Stimulated activated CD4-positive, alpha-beta T cell treated with anti-CD3 and anti-CD28 coated beads, Interleukin-1b, Interleukin-23, amount 100 ng/mL, for 24 hours (primary cell): ENCODE data around the gene SYNRG.
"Not testable (repeated sequence)": the region's sequence is repeated elsewhere in the genome, so short reads cannot be mapped to it uniquely, and the experiment has no call there.

Source experiments
- DNase-seq, 4 experiments: peaks; one replicate each; pipeline ENCODE4 v3.0.0-alpha.2; 2020; ENCODE audit warnings: low read depth in 4 of 4, low spot score in 1 of 4

The SYNRG gene, protein sequence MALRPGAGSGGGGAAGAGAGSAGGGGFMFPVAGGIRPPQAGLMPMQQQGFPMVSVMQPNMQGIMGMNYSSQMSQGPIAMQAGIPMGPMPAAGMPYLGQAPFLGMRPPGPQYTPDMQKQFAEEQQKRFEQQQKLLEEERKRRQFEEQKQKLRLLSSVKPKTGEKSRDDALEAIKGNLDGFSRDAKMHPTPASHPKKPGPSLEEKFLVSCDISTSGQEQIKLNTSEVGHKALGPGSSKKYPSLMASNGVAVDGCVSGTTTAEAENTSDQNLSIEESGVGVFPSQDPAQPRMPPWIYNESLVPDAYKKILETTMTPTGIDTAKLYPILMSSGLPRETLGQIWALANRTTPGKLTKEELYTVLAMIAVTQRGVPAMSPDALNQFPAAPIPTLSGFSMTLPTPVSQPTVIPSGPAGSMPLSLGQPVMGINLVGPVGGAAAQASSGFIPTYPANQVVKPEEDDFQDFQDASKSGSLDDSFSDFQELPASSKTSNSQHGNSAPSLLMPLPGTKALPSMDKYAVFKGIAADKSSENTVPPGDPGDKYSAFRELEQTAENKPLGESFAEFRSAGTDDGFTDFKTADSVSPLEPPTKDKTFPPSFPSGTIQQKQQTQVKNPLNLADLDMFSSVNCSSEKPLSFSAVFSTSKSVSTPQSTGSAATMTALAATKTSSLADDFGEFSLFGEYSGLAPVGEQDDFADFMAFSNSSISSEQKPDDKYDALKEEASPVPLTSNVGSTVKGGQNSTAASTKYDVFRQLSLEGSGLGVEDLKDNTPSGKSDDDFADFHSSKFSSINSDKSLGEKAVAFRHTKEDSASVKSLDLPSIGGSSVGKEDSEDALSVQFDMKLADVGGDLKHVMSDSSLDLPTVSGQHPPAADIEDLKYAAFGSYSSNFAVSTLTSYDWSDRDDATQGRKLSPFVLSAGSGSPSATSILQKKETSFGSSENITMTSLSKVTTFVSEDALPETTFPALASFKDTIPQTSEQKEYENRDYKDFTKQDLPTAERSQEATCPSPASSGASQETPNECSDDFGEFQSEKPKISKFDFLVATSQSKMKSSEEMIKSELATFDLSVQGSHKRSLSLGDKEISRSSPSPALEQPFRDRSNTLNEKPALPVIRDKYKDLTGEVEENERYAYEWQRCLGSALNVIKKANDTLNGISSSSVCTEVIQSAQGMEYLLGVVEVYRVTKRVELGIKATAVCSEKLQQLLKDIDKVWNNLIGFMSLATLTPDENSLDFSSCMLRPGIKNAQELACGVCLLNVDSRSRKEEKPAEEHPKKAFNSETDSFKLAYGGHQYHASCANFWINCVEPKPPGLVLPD (N-terminal part only)

GRCh38 chr17:37609170-37610040, at the start of gene SYNRG:
Gene SYNRG (minus strand): TSS chr17:37609418. CDS start chr17:37609355, 63 bp downstream.
- DNase-seq = peak; percentile 76 to 88 (median 85)

DNA sequence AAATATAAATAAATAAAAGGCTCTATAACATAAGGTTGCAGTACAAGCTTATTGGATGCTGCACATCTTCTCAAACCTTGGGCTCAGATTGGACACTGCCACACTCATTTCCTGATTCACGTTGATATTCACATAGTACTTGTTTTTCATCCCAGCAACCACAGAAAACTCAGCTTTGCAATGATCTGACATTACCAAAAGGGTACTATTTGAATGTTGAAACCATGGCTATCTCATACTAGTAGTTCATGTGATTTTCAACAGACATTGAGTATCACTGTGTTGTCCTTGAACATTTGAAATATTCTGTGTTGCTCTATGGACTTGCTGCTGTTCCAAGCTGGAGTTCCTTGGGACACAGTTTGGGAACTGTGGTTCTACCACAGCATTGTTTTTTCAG, 48.0 kb upstream of the SYNRG start:
- no peak for DNase-seq

GRCh38 chr17:37651849-37652248, 42.6 kb upstream of the SYNRG start:
- DNase-seq = no peak

- DNase-seq = no peak
These were observed 41.3 kb upstream of the SYNRG start for GRCh38 chr17:37650419-37651003.

DNA sequence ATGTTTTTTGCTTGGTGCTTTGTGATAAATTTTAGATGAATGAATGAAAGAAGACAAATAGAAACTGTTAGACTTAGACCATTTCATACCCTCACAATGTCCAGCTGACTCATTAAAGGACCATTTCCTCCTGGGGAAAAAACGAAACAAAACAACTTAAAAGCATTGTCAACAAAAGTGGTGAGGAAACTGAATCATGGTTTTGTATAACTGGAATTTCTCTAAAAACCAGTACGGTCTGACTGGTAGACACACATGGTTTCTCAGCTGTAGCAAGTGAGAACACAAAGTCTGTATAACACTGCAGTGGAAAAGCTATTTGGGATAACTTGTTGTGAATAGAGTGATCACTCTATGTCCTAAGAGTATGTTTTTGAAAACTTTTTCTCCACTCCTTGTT, 39.3 kb upstream of the SYNRG start:
- DNase-seq = no peak

- no peak for DNase-seq
These were observed 38.6 kb upstream of the SYNRG start for GRCh38 chr17:37647856-37648255.

DNA sequence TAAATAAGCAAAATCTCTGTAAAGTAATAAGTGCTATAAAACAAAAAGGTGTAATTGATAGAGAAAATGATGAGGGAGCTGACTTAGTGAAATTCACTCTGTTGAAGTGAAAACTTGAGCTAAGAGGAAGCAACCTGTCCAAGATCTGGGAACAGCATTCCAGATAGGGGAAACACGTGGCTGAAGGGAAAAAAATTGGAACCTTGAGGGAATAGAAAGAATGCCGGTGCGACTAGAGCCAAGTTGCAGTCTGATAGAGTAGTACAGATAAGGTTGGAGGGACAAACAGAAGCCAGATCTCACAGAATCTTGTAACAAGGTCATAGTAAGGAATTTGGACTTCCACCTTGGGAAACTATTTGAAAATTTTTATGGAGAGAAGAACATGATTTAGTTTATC, 34.7 kb upstream of the SYNRG start:
- DNase-seq = no peak

GRCh38 chr17:37643118-37643766, 34.0 kb upstream of the SYNRG start, which contains the start of gene DDX52:
Gene DDX52 (minus strand): TSS chr17:37643446. CDS start chr17:37643420, 26 bp downstream.
- peak; percentile 69 to 80 (median 76) for DNase-seq

DNA sequence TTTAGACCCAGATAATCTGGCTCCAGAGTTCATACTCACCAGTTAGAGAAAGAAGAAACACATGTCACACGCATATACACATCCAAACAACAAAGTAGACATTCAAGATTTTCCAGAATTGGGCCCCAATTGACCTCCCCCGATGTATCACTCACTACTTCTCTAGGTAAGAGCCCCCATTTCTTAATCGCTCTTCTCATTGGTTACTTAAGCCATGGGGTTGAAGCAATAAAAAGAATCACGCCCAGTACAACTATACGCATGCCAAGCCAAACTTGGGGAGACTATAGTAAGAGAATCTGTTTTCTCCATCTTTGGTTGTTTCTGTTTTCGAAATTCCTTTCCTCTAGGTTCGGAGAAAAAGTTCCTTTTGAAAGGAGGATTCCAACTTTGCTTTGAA, 33.5 kb upstream of the SYNRG start:
- no peak for DNase-seq

- DNase-seq = no peak
These were observed 30.8 kb upstream of the SYNRG start for GRCh38 chr17:37640015-37640414.

DNA sequence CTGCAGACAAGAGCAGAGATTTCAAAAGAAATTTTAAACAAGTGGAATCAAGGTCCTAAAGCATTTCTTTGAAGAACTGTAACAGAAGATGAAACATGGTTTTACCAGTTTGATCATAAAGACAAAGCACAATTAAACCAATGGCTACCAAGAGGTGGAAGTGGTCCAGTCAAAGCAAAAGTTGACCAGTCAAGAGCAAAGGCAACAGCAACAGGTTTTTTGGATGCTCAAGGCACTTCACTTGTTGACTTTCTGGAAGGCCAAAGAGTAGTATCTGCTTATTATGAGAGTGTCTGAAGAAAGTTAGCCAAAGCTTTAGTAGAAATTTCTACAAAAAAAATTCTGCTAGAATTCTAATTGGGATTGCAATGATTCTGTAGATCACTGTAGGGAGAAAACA, 28.7 kb upstream of the SYNRG start:
- DNase-seq = no peak

- not testable (repeated sequence) for DNase-seq
These were observed 7.2 kb upstream of the SYNRG start for GRCh38 chr17:37616430-37616829.

- DNase-seq = no peak
These were observed 5.6 kb upstream of the SYNRG start for GRCh38 chr17:37614823-37615222.

DNA sequence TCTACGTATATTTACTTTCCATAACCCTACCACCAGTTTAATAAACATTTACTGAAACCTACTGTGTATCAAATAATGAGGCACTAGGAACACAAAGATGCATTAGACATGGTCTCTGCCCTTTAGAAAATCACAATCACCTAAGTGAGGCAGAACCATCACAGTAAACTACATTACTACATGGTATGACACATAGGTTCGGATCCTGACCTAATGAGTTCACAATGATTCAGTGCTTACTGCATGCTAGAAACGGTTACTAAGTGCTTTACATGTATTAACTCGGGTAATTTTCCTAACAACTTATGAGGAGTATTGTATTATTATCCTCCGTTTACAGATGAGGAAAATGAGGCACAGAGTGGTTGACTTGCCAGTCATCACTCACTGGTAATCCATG, 5.2 kb upstream of the SYNRG start:
- DNase-seq = no peak

GRCh38 chr17:37610971-37611370, 1.8 kb upstream of the SYNRG start:
- DNase-seq = no peak

DNA sequence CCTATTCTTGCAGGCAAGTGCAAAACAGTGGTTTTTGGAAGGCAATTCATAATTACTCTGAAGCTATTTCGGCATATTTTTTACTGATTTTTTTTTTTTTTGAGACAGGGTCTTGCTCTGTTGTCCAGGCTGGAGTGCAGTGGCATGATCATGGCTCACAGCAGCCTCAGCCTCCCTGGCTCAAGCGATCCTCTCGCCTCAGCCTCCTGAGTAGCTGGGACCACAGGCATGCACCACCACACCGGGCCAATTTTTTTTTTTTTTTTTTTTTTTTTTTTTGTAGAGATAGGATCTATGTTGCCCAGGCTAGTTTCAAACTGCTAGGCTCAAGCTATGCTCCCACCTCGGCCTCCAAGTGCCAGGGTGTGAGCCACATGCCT, 813 bp upstream of the SYNRG start:
- not testable (repeated sequence) for DNase-seq

DNA sequence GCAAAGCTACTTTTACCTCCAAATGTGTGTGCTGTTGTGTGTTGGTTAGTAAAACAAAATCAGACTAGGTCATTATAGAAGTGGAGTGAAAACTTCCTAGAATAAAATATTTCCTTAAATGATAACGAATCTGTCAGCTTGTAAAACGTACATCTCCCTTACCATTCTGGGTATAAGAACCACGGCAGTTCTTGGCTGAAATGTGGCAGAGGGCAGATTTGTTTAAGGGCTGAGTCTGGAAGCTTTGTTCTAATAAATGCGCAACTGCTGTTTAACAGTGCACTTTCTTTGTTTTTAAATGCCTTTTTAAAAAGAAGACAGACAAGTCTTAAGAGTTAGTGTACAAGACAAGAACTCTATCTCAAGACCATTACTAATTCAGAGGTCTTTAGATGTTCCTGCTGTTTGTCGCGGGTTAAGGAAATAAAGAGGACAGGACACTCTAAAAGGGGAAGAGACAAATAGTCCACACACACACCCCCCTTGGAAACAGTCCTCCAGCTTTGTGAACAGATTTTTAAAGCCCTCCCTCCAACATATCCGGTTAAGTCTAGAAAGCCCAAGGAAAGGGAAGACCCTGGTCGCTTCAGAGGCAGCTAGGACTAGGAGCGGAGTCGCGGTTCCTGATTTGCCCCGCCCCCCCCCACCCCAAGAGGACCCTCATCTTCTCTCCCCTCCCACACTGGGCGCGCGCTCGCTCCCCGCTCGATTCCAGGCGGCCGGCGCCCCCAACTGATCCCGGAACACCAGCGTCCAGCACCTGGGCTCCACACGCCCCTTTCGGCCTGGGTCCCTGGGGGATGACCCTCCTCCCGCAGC, 658 bp downstream of the SYNRG start:
- DNase-seq = peak in 1 of 4 experiments; percentile 13

DNA sequence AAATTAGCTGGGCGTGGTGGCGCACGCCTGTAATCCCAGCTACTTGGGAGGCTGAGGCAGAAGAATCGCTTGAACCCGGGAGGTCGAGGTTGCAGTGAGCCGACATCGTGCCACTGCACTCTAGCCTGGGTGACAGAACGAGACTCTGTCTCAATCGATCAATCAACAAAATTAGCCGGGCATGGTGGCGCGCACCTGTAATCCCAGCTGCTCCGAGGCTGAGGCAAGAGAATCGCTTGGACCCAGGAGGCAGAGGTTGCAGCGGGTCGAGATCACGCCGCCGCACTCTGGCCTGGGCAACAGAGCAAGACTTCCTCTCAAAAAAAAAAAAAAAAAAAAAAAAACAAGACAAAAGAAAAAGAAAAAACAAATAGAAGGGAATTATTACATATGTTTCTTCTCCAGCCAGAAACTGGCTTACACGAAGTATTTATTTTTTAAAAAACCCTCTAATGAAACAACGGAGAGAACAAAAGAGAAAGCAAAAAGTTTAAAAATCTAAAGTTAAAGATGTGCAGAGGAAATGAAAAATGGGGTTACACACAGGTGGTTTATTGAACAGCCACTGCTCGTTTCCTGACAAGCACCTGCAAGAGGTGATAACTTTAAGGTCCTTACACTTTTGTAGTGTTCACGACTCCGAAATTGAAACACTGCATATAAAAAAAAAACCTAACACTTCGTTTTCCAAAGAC, 1.4 kb downstream of the SYNRG start:
- DNase-seq = no peak
